K562 (cell line): ENCODE data around the gene IGFALS.

Experiments used
- ARHGAP35 ChIP-seq: fragments of 450-650 bp; IDR thresholded peaks from 2 replicates; pipeline ENCODE4 v1.6.1; 2018; ENCODE audit not compliant: partially characterized antibody
- NRF1 ChIP-seq, 2 experiments: fragments of 450-650 bp; IDR thresholded peaks in 1 of 2; conservative IDR thresholded peaks in 1 of 2; 2 replicates each; pipeline ENCODE4 v1.6.1; 2014; ENCODE audit warnings: mild to moderate bottlenecking in 2 of 2
- POLR2A ChIP-seq: fragments of 450-650 bp; conservative IDR thresholded peaks from 2 replicates; pipeline ENCODE4 v1.6.1; 2016
- TRIM28 ChIP-seq: fragments of 450-650 bp; IDR thresholded peaks from 2 replicates; pipeline ENCODE4 v1.6.1; 2017
- USF1 ChIP-seq: sonication (generic); formaldehyde crosslinking; IDR thresholded peaks from 2 replicates; pipeline ENCODE4 v1.9.0; 2022; ENCODE audit warnings: mild to moderate bottlenecking, missing genetic modification reagents
- ZNF133 ChIP-seq: fragments of 250-450 bp; sonication (Bioruptor Pico); IDR thresholded peaks from 2 replicates; pipeline ENCODE4 v1.4.0; 2020; ENCODE audit warnings: mild to moderate bottlenecking
- TF ChIP-seq, protein P1 (sequence below): sonication (generic); formaldehyde crosslinking; IDR thresholded peaks from 2 replicates; pipeline ENCODE4 v1.8.0; 2022; ENCODE audit warnings: mild to moderate bottlenecking, missing genetic modification reagents
- TF ChIP-seq, protein P2 (sequence below), 3 experiments: IDR thresholded peaks in 2 of 3; conservative IDR thresholded peaks in 1 of 3; 2 replicates each; pipeline ENCODE4 v1.5.1; 2011 to 2012; ENCODE audit warnings: low read length in 3 of 3, mild to moderate bottlenecking in 3 of 3, control low read depth in 2 of 3, improper control_type of control experiment in 1 of 3, inconsistent platforms in 1 of 3, low read depth in 1 of 3, mixed read lengths in 1 of 3, moderate library complexity in 1 of 3; ENCODE audit not compliant: insufficient read depth in 2 of 3

GRCh38 chr16:1834096-1834495, 40.6 kb upstream of the IGFALS start:
- TF ChIP-seq, protein P1, sequence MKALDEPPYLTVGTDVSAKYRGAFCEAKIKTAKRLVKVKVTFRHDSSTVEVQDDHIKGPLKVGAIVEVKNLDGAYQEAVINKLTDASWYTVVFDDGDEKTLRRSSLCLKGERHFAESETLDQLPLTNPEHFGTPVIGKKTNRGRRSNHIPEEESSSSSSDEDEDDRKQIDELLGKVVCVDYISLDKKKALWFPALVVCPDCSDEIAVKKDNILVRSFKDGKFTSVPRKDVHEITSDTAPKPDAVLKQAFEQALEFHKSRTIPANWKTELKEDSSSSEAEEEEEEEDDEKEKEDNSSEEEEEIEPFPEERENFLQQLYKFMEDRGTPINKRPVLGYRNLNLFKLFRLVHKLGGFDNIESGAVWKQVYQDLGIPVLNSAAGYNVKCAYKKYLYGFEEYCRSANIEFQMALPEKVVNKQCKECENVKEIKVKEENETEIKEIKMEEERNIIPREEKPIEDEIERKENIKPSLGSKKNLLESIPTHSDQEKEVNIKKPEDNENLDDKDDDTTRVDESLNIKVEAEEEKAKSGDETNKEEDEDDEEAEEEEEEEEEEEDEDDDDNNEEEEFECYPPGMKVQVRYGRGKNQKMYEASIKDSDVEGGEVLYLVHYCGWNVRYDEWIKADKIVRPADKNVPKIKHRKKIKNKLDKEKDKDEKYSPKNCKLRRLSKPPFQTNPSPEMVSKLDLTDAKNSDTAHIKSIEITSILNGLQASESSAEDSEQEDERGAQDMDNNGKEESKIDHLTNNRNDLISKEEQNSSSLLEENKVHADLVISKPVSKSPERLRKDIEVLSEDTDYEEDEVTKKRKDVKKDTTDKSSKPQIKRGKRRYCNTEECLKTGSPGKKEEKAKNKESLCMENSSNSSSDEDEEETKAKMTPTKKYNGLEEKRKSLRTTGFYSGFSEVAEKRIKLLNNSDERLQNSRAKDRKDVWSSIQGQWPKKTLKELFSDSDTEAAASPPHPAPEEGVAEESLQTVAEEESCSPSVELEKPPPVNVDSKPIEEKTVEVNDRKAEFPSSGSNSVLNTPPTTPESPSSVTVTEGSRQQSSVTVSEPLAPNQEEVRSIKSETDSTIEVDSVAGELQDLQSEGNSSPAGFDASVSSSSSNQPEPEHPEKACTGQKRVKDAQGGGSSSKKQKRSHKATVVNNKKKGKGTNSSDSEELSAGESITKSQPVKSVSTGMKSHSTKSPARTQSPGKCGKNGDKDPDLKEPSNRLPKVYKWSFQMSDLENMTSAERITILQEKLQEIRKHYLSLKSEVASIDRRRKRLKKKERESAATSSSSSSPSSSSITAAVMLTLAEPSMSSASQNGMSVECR (CRISPR knock-in tag), result no peak
- TF ChIP-seq, protein P2, sequence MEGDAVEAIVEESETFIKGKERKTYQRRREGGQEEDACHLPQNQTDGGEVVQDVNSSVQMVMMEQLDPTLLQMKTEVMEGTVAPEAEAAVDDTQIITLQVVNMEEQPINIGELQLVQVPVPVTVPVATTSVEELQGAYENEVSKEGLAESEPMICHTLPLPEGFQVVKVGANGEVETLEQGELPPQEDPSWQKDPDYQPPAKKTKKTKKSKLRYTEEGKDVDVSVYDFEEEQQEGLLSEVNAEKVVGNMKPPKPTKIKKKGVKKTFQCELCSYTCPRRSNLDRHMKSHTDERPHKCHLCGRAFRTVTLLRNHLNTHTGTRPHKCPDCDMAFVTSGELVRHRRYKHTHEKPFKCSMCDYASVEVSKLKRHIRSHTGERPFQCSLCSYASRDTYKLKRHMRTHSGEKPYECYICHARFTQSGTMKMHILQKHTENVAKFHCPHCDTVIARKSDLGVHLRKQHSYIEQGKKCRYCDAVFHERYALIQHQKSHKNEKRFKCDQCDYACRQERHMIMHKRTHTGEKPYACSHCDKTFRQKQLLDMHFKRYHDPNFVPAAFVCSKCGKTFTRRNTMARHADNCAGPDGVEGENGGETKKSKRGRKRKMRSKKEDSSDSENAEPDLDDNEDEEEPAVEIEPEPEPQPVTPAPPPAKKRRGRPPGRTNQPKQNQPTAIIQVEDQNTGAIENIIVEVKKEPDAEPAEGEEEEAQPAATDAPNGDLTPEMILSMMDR (IDR thresholded peaks at IDR 0.05 in 2 of 3, conservative IDR thresholded peaks at IDR 0.05 in 1 of 3; ENCODE audit: insufficient read depth in 2 of 3, low read depth in 1 of 3, low read length in 3 of 3), result no peak
- TF ChIP-seq ZNF133 (CRISPR knock-in tag) (no peak), POLR2A (no peak), TRIM28 (no peak), ARHGAP35 (no peak), NRF1 (conservative IDR thresholded peaks at IDR 0.05 in 1 of 2, IDR thresholded peaks at IDR 0.05 in 1 of 2) (no peak), USF1 (no peak)
